ENCODE measurements around the gene TRPV5. TPM values are rescaled to one million over a fixed set of nuclear protein-coding genes. Genes with fewer than 3 reads are reported as not detected.
A peak's percentile ranks its signal among the peaks of the same experiment; 100 is the strongest.

The TRPV5 gene
- total and polyA plus RNA-seq, 2 of the 4 experiments (the other 2 are of a cell fraction) = not detected

GRCh38 chr7:142859829-142860228, 73.7 kb downstream of the TRPV5 start:
- no peaks in the 10 kb centered on the region for H4K20me1 ChIP-seq (ENCODE audit: insufficient read depth, low read length)
- H3K27me3 ChIP-seq (ENCODE audit: control insufficient read depth, insufficient read depth, low read length) = peaks cover 11% of the 10 kb centered on the region
- no peak for TF ChIP-seq RAD21 (IDR thresholded peaks at IDR 0.05; ENCODE audit: low read length)
- no peak for TF ChIP-seq ELK1 (IDR thresholded peaks at IDR 0.05; ENCODE audit: borderline replicate concordance, low read depth, low read length)
- no peak for TF ChIP-seq FOS (IDR thresholded peaks at IDR 0.05; ENCODE audit: low read depth, low read length)
- no peak overlapping the region for H2AFZ ChIP-seq (replicated peaks; ENCODE audit: low read length, poor library complexity)
- H2BK20ac ChIP-seq (ENCODE audit: low read depth, low read length) = no peak overlapping the region
- H3K14ac ChIP-seq (replicated peaks; ENCODE audit: low read depth, low read length) = no peak overlapping the region
- H2AK9ac ChIP-seq (replicated peaks; ENCODE audit: low read depth, low read length, poor library complexity) = no peak overlapping the region
- H3K4me2 ChIP-seq (ENCODE audit: low read depth, low read length) = no peak overlapping the region
- no peak overlapping the region for H3K18ac ChIP-seq (ENCODE audit: low read depth, low read length)
- no peak overlapping the region for H4K91ac ChIP-seq (ENCODE audit: insufficient read depth, low read depth, low read length)
- H3K36me3 ChIP-seq (ENCODE audit: control insufficient read depth, insufficient read depth, low read length) = no peaks in the 10 kb centered on the region
- WGBS, 2 experiments (ENCODE audit: extremely low coverage in 2 of 2, insufficient read length in 1 of 2) = no CpG with 5 or more reads among the region's 5 CpGs
- H3K27ac ChIP-seq (ENCODE audit: insufficient read depth, low read length) = no peak overlapping the region
- CTCF ChIA-PET = no interaction called here
- in situ Hi-C loops (cut with MboI; ENCODE audit: low sequenced_read_pairs) = loop anchor here (10.0 kb wide), 1 partner anchor 355 kb away; no protein-coding TSS in a partner anchor
- no peak overlapping the region for H3K23ac ChIP-seq (ENCODE audit: low read depth, low read length)
- H3K4me1 ChIP-seq (ENCODE audit: control insufficient read depth, insufficient read depth, low read length) = no peaks in the 10 kb centered on the region
- no peaks in the 10 kb centered on the region for H3K9me3 ChIP-seq (ENCODE audit: control insufficient read depth, insufficient read depth, low read length)
- POLR2A ChIA-PET (ENCODE audit: unreplicated experiment) = no interaction called here
- H2BK5ac ChIP-seq (ENCODE audit: low read depth, low read length, poor library complexity, severe bottlenecking) = no peak overlapping the region
- no peak overlapping the region for H2AK5ac ChIP-seq (ENCODE audit: low read depth, low read length)
- no peak overlapping the region for H3K9ac ChIP-seq (ENCODE audit: low read depth, low read length)
- dilution Hi-C loops (cut with HindIII; ENCODE audit: low sequenced_read_pairs, unreplicated experiment) = no loop called here
- H4K8ac ChIP-seq (ENCODE audit: low read depth in 2 of 2, low read length in 2 of 2) = no peak overlapping the region
- H4K5ac ChIP-seq (ENCODE audit: low read depth, low read length) = no peak overlapping the region
- H3K79me1 ChIP-seq (ENCODE audit: low read depth in 1 of 2, low read length in 2 of 2) = no peaks in the 10 kb centered on the region
- no peak overlapping the region for H2BK120ac ChIP-seq (ENCODE audit: low read depth, low read length)
- ATAC-seq (ENCODE audit: low read depth) = no peak
- peak; percentile 2 for DNase-seq
- intact Hi-C loops (cut with micrococcal nuclease) = no loop called here
- H3K4me3 ChIP-seq (ENCODE audit: insufficient read depth, low read depth, low read length) = no peak overlapping the region
- no peak overlapping the region for H3K4ac ChIP-seq (ENCODE audit: low read depth, low read length)
- H3K56ac ChIP-seq (ENCODE audit: extremely low read depth, insufficient read depth, low read length) = no peak overlapping the region
- no peaks in the 10 kb centered on the region for H3K9me1 ChIP-seq (ENCODE audit: insufficient read depth, low read length)
- no TSS peak for BruUV-seq (replicated peaks)
- no peak overlapping the region for H2BK15ac ChIP-seq (ENCODE audit: low read depth, low read length)
